H1 (cell line): ENCODE measurements around the gene SENP1. TPM values are rescaled to one million over a fixed set of nuclear protein-coding genes. Genes with fewer than 3 reads are reported as not detected.

Experiments
- BRCA1 ChIP-seq: IDR thresholded peaks from 2 replicates; pipeline ENCODE4 v1.6.1; 2012; ENCODE audit warnings: low read depth, low read length, improper control_type of control experiment
- CBX8 ChIP-seq: fragments of 300-800, 300-1000 bp; sonication (generic); IDR thresholded peaks from 2 replicates; pipeline ENCODE4 v1.7.1; 2016; ENCODE audit warnings: low read depth, low read length, borderline replicate concordance
- EP300 ChIP-seq, 2 experiments: IDR thresholded peaks; 1 replicate in 1 of 2; 2 replicates in 1 of 2; pipeline ENCODE4 v1.6.1; 2011 to 2012; ENCODE audit warnings: low read depth in 2 of 2, low read length in 2 of 2, mild to moderate bottlenecking in 2 of 2, borderline replicate concordance in 1 of 2, inconsistent platforms in 1 of 2, moderate library complexity in 1 of 2
- HDAC2 ChIP-seq, 2 experiments: fragments of 300-600 bp in 1 of 2; sonication (generic) in 1 of 2; IDR thresholded peaks; 2 replicates each; pipeline ENCODE4 v1.6.1; 2011 to 2012; ENCODE audit warnings: low read depth in 2 of 2, low read length in 2 of 2, mild to moderate bottlenecking in 2 of 2, moderate library complexity in 2 of 2, borderline replicate concordance in 1 of 2, inconsistent platforms in 1 of 2
- KDM5A ChIP-seq: fragments of 200-600 bp; IDR thresholded peaks from 2 replicates; pipeline ENCODE4 v1.7.1; 2012; ENCODE audit warnings: mild to moderate bottlenecking, low read length, inconsistent platforms, mixed read lengths
- NANOG ChIP-seq: IDR thresholded peaks from 2 replicates; pipeline ENCODE4 v1.6.1; 2011; ENCODE audit warnings: low read length, low read depth, mild to moderate bottlenecking, inconsistent platforms; ENCODE audit not compliant: insufficient read depth, poor library complexity, severe bottlenecking
- NRF1 ChIP-seq: IDR thresholded peaks from 2 replicates; pipeline ENCODE4 v1.6.1; 2011; ENCODE audit warnings: mild to moderate bottlenecking, low read depth, low read length, improper control_type of control experiment
- RAD21 ChIP-seq, 2 experiments: IDR thresholded peaks in 1 of 2; conservative IDR thresholded peaks in 1 of 2; 2 replicates each; pipeline ENCODE4 v1.6.1; 2011; ENCODE audit warnings: low read depth in 2 of 2, low read length in 2 of 2, improper control_type of control experiment in 1 of 2, inconsistent platforms in 1 of 2, mild to moderate bottlenecking in 1 of 2, moderate library complexity in 1 of 2
- RNF2 ChIP-seq: fragments of 200-900, 300-1000 bp; sonication (generic); IDR thresholded peaks from 2 replicates; pipeline ENCODE4 v1.7.1; 2016; ENCODE audit warnings: borderline replicate concordance, low read depth, mild to moderate bottlenecking, antibody characterized with exemption, low read length; ENCODE audit not compliant: poor library complexity, severe bottlenecking; ENCODE audit errors: missing control alignments
- RXRA ChIP-seq: IDR thresholded peaks from 2 replicates; pipeline ENCODE4 v1.6.1; 2011; ENCODE audit warnings: low read depth, mild to moderate bottlenecking, low read length, moderate library complexity; ENCODE audit not compliant: insufficient read depth
- SIRT6 ChIP-seq: IDR thresholded peaks from one replicate; pipeline ENCODE4 v1.7.1; 2012; ENCODE audit warnings: low read length, inconsistent platforms
- SUZ12 ChIP-seq: fragments of 200-600 bp; sonication (generic); IDR thresholded peaks from 2 replicates; pipeline ENCODE4 v1.6.1; 2012; ENCODE audit warnings: mild to moderate bottlenecking, inconsistent platforms, low read length, moderate library complexity, mixed read lengths
- TBP ChIP-seq: IDR thresholded peaks from 2 replicates; pipeline ENCODE4 v1.6.1; 2011; ENCODE audit warnings: low read depth, low read length, improper control_type of control experiment
- YY1 ChIP-seq: IDR thresholded peaks from 2 replicates; pipeline ENCODE4 v1.6.1; 2011; ENCODE audit warnings: low read depth, mild to moderate bottlenecking, low read length
- polyA plus RNA-seq, 7 experiments: library from polyadenylated mRNA; depleted of rRNA in 3 of 7; stranded (reverse) in 5 of 7; unstranded in 2 of 7; fragments of >200 nt in 5 of 7; fragments of 200-250 nt in 2 of 7; gene quantifications; 1 replicate in 5 of 7; 2 replicates in 1 of 7; 4 replicates in 1 of 7; pipeline versions ENCODE4 v1.2.1 to v1.2.3, GENCODE V29; 2011 to 2013; ENCODE audit warnings: missing spikeins in 2 of 7, mixed read lengths in 2 of 7
- total RNA-seq: library from RNA; stranded (reverse); fragmentation: NEBNext Ultra II Directional; extraction: Animal tissue kit (Norgen Biotek cat#: 25700); gene quantifications from 2 replicates; pipeline ENCODE4 v1.2.1, GENCODE V29; 2021

SENP1 gene
- total and polyA plus RNA-seq, 2 of the 8 experiments (the other 6 are each of a cell fraction or from before 2014, with no cell fraction given), result 14.2 to 31.5 TPM

DNA sequence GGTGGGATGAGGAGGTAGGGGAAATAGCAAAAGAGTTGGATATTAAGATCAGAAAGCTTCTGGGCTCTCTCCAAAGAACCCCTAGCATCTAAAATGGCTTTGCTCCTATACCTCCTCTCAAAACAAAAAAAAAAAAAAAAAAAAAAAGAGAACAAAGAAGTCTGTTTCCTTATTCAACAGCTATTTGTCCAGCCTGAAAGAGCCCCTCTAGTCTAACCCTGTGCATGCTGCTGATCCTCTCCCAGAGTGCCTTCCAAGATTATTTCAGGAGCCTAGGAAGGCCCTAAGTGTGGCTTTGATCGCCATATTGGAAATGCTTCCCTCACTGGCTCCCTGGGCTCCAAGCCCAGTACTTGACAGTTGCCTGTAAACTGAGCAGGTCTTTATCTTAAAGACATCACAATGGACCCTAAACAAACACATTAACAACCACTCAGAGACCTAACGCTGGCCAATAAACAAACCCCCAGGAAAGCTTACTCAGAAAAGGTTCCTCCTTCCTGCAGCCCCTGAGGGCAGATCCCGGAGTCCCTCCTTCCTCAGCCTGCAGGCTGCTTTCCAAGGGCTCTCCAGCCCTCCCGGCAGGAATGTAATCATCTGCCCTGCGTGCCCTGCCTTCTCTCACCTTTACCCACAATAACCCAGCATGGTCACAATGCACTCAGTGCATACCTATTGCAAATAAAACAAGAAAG is 84.2 kb downstream of the SENP1 start (continued):
- TF ChIP-seq NANOG (peak; percentile 97), EP300 (IDR thresholded peaks at IDR 0.05; ENCODE audit: borderline replicate concordance in 1 of 2, low read depth in 2 of 2, low read length in 2 of 2) (peak in 1 of 2 experiments; percentile 54; a peak in 1 of 3 replicates), RNF2 (no peak), HDAC2 (IDR thresholded peaks at IDR 0.05; ENCODE audit: borderline replicate concordance in 1 of 2, low read depth in 2 of 2, low read length in 2 of 2) (peak in 1 of 2 experiments; percentile 15; a peak in 1 of 4 replicates), TBP (peak; percentile 49; the same call in 1 of the 2 replicates), CBX8 (no peak), NRF1 (no peak), YY1 (peak; percentile 87), KDM5A (no peak), SIRT6 (no peak), RAD21 (IDR thresholded peaks at IDR 0.05 in 1 of 2, conservative IDR thresholded peaks at IDR 0.05 in 1 of 2; ENCODE audit: low read depth in 2 of 2, low read length in 2 of 2) (peak in 1 of 2 experiments; percentile 33; a peak in 2 of 4 replicates), BRCA1 (no peak), RXRA (no peak), SUZ12 (no peak)
